NT2/D1 (cell line): ENCODE data around the gene CEP41.

Experiments used
- SUZ12 ChIP-seq: IDR thresholded peaks from 2 replicates; pipeline ENCODE4 v1.6.1; 2011; ENCODE audit not compliant: insufficient read length, insufficient read depth; ENCODE audit errors: extremely low read depth
- YY1 ChIP-seq: IDR thresholded peaks from 2 replicates; pipeline ENCODE4 v1.6.1; 2011; ENCODE audit not compliant: insufficient read length, insufficient read depth
- ZNF274 ChIP-seq: IDR thresholded peaks from 2 replicates; pipeline ENCODE4 v1.6.1; 2011; ENCODE audit warnings: mild to moderate bottlenecking, low read depth, low read length

- TF ChIP-seq SUZ12, result no peak
- TF ChIP-seq YY1, result no peak
- no peak for TF ChIP-seq ZNF274
Observed at GRCh38 chr7:130364451-130364850, 76.4 kb downstream of the CEP41 start.
